Stimulated activated effector memory CD8-positive, alpha-beta T cell treated with anti-CD3 and anti-CD28 coated beads, Interleukin-12 subunit alpha, Interleukin-12 subunit beta, amount 100 ng/mL, for 72 hours (primary cell): ENCODE data around the gene NPPC.
"Not testable (repeated sequence)": the region's sequence is repeated elsewhere in the genome, so short reads cannot be mapped to it uniquely, and the experiment has no call there.

Experiments used
- ATAC-seq: fragments of 150-1000 bp; cut with Tn5 transposase; 2 replicates; pipeline ENCODE4 v1.10.0; 2021
- DNase-seq, 2 donors: peaks; one replicate each; pipeline ENCODE4 v3.0.0; 2021 to 2022; ENCODE audit warnings: low spot score in 2 of 2
- H3K27ac Mint-ChIP-seq: one replicate; pipeline ENCODE4 v1.8.0; 2022; ENCODE audit warnings: mild to moderate bottlenecking, mixed read lengths
- H3K36me3 Mint-ChIP-seq: one replicate; pipeline ENCODE4 v1.8.0; 2022; ENCODE audit warnings: mild to moderate bottlenecking, mixed read lengths
- H3K4me1 Mint-ChIP-seq: one replicate; pipeline ENCODE4 v1.8.0; 2022; ENCODE audit warnings: mixed read lengths
- H3K4me3 Mint-ChIP-seq: one replicate; pipeline ENCODE4 v1.8.0; 2022; ENCODE audit warnings: mild to moderate bottlenecking, mixed read lengths
- H3K9me3 Mint-ChIP-seq: one replicate; pipeline ENCODE4 v1.8.0; 2022; ENCODE audit warnings: mixed read lengths

The NPPC gene

GRCh38 chr2:231926180-231926741, at the start of gene NPPC:
TSS of gene NPPC (minus strand) at chr2:231926396. CDS start at chr2:231926249, 147 bp downstream.
- DNase-seq: peak; percentile 31 to 77
- H3K27ac Mint-ChIP-seq: no peak within 1 kb of the TSS
- H3K36me3 Mint-ChIP-seq: no peaks in the 10 kb centered on the region
- H3K9me3 Mint-ChIP-seq: no peaks in the 10 kb centered on the region
- H3K4me1 Mint-ChIP-seq: peaks cover 23% of the 10 kb centered on the region
- H3K4me3 Mint-ChIP-seq: peak within 1 kb of the TSS; percentile 53
- ATAC-seq: peak; percentile 83

GRCh38 chr2:231975001-231975400, 48.8 kb upstream of the NPPC start:
- Mint-ChIP-seq H3K4me3 (no peak overlapping the region), H3K9me3 (no peaks in the 10 kb centered on the region), H3K4me1 (peaks cover 6% of the 10 kb centered on the region), H3K27ac (no peak overlapping the region), H3K36me3 (no peaks in the 10 kb centered on the region)
- ATAC-seq (no peak), DNase-seq (no peak)

GRCh38 chr2:231970461-231970860, 44.3 kb upstream of the NPPC start:
- Mint-ChIP-seq H3K27ac (no peak overlapping the region), H3K36me3 (no peaks in the 10 kb centered on the region), H3K4me3 (no peak overlapping the region), H3K4me1 (peaks cover 9% of the 10 kb centered on the region), H3K9me3 (no peaks in the 10 kb centered on the region)
- DNase-seq (no peak), ATAC-seq (no peak)

DNA sequence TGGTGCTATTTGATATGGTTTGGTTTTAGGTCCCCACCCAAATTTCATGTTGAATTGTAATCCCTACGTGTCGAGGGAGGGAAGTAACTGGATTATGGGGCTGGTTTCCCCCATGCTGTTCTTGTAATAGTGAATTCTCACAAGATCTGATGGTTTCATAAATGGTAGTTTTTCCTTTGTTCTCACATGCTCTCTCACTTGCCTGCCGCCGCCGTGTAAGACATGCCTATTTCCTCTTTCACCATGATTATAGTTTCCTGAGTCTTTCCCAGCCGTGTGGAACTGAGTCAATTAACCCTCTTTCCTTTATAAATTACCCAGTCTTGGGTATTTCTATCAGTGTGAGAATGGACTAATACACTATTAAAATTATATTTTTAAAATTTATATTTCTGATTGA, 42.6 kb upstream of the NPPC start:
- Mint-ChIP-seq H3K4me1 (peaks cover 20% of the 10 kb centered on the region), H3K27ac (no peak overlapping the region), H3K36me3 (no peaks in the 10 kb centered on the region), H3K9me3 (no peaks in the 10 kb centered on the region), H3K4me3 (no peak overlapping the region)
- DNase-seq: no peak
- no peak for ATAC-seq

DNA sequence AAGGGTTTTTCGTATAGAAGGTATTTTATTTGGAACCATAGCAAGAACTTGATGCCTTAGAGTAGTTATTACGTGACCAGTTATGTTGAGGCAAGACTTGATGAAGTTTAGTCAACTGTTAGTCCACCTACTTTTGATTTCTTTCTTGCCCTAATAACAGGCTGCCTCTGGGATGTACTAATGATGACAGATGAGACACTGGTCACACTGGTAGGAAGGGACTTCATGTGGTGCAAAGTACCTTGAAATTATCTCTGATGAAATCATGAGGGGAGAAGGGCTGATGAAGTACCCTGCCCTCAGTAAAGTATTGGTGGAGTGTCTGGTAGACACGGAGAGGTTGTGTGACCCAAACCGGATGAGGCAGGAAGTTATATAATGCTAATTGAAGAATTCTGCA, 40.7 kb upstream of the NPPC start:
- Mint-ChIP-seq H3K4me3 (no peak overlapping the region), H3K36me3 (no peaks in the 10 kb centered on the region), H3K4me1 (peaks cover 33% of the 10 kb centered on the region), H3K27ac (no peak overlapping the region), H3K9me3 (no peaks in the 10 kb centered on the region)
- no peak for ATAC-seq
- DNase-seq: no peak

DNA sequence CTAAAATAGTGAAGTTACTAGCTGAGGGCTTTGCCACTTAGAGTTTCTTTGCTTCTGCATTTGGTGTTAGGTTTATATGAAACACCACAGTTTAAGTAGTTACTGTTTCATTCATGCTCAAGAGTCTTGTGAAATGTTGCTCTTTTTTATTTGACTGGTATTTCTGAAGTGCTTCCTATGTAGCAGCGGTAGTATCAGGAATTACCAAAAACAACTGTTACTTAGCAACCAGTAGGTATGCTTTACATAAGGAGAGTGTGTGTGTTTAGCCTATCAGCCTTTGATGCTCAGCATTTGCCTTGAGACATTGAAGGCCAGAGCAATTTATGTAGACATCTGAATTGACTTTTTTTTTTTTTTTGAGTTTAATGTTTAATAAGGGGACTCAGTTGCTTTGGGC, 38.9 kb upstream of the NPPC start:
- no peak overlapping the region for H3K4me3 Mint-ChIP-seq

GRCh38 chr2:231961349-231962166, 35.4 kb upstream of the NPPC start, which contains the start of gene DIS3L2:
TSS of gene DIS3L2 (plus strand) at chr2:231961713. CDS start at chr2:232014928, 53,215 bp downstream.
- Mint-ChIP-seq H3K36me3 (no peaks in the 10 kb centered on the region), H3K9me3 (no peaks in the 10 kb centered on the region), H3K4me3 (peak within 1 kb of the TSS; percentile 87), H3K4me1 (peaks cover 35% of the 10 kb centered on the region), H3K27ac (peak within 1 kb of the TSS; percentile 86)
- DNase-seq (peak; percentile 62 to 87), ATAC-seq (peak; percentile 98)

More for the DNA sequence above, 38.9 kb upstream of the NPPC start:
- Mint-ChIP-seq H3K36me3 (no peaks in the 10 kb centered on the region), H3K27ac (no peak overlapping the region), H3K9me3 (no peaks in the 10 kb centered on the region), H3K4me1 (peaks cover 41% of the 10 kb centered on the region)
- no peak for DNase-seq
- ATAC-seq: no peak

DNA sequence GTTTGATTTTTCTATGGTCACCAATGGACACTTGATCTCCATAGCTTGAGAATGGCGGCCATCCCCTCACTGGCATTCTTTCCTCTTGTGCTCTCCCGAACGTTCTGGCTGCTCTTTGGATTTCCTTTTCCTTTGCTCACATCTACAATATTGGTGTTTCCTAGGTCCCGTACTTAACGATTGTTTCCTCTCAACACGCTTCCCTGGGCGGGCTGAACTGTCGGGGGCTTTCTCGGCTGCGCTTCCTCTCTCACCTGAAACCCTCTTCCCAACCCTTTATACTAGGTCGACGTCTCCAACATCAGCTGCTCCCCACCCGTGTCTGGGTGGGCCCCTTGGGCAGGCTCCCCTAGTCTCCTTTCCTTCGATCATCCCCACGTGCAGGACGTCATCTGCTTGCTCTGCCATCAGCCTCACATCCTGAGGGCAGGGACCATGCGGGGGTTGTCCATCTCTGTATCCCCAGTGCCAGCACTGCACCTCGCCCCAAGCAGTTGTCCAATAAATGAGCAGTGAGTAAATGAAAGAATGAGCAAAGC, 34.7 kb upstream of the NPPC start:
- DNase-seq (no peak), ATAC-seq (no peak)
- Mint-ChIP-seq H3K9me3 (no peaks in the 10 kb centered on the region), H3K4me1 (peaks cover 35% of the 10 kb centered on the region), H3K4me3 (peak overlapping the region; percentile 87), H3K27ac (peak overlapping the region; percentile 86), H3K36me3 (no peaks in the 10 kb centered on the region)

DNA sequence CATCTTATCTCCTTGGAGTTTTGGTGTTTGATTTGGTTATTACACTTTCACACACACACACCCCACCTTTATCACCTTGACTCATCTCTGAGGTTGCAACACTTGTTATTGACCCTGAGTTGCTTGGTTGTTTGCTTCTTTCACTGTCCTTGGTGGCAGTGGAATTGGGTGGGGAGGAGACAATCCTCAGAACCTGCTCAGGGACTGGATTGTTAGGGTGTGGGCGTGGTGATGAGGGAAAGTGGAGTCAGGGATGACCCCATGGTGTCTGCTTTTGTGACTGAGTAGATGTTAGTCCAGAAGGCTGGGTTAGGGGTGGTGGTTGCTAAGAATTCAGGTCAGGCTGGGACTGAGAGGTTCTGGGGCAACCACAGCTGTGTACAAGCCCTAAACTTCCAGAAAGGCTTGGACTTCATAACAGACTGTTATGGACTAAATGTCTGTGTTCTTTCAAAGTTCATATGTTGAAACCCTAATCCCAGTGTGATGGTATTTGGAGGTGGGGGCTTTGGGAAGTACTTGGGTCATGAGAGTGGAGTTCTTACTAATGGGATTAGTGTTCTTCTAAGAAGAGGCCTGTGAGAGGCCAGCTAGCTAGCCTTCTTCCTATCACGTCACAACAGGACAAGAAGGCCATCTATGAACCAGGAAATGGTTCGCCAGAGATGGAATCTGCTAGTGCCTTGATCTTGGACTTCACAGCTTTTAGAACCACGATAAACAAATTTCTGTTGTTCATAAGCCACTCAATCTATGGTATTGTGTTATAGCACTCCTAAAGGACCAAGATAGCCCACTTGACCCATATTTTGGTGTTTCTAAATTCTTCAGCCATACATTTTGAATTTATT, 31.9 kb upstream of the NPPC start:
- no peak for DNase-seq
- H3K36me3 Mint-ChIP-seq: no peaks in the 10 kb centered on the region
- H3K4me1 Mint-ChIP-seq: peaks cover 14% of the 10 kb centered on the region
- no peak for ATAC-seq
- no peak overlapping the region for H3K27ac Mint-ChIP-seq
- no peak overlapping the region for H3K4me3 Mint-ChIP-seq
- H3K9me3 Mint-ChIP-seq: no peaks in the 10 kb centered on the region

GRCh38 chr2:231955758-231956472, 29.7 kb upstream of the NPPC start:
- Mint-ChIP-seq H3K4me3 (no peak overlapping the region), H3K27ac (no peak overlapping the region), H3K9me3 (no peaks in the 10 kb centered on the region), H3K4me1 (peaks cover 4% of the 10 kb centered on the region), H3K36me3 (no peaks in the 10 kb centered on the region)
- peak; percentile 67 for ATAC-seq
- no peak for DNase-seq

- no peak for ATAC-seq
- H3K27ac Mint-ChIP-seq: no peak overlapping the region
- H3K36me3 Mint-ChIP-seq: no peaks in the 10 kb centered on the region
- H3K4me3 Mint-ChIP-seq: no peak overlapping the region
- DNase-seq: no peak
- H3K9me3 Mint-ChIP-seq: no peaks in the 10 kb centered on the region
- no peaks in the 10 kb centered on the region for H3K4me1 Mint-ChIP-seq
Measured at GRCh38 chr2:231951452-231952035, 25.3 kb upstream of the NPPC start.

DNA sequence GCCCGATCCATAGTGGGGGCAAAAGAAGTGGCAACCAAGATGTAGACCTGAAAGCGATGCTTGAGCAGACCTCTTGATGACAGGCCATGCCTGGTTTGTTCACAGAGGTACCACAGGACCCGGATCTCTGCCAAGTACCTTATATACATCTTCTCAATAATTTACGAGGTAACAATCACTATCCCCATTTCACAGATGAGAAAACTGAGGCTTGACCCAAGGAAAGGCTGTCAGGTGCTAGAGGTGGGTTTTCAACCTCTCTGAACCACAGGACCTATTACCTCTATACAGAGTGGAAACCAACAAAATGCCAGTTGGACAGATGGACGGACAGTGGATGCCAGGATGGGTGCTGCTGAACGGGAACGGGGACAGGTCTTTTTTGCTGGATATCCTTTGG, 21.5 kb upstream of the NPPC start:
- no peak overlapping the region for H3K27ac Mint-ChIP-seq
- no peaks in the 10 kb centered on the region for H3K4me1 Mint-ChIP-seq
- no peaks in the 10 kb centered on the region for H3K9me3 Mint-ChIP-seq
- H3K4me3 Mint-ChIP-seq: no peak overlapping the region
- ATAC-seq: no peak
- no peaks in the 10 kb centered on the region for H3K36me3 Mint-ChIP-seq
- DNase-seq: no peak

DNA sequence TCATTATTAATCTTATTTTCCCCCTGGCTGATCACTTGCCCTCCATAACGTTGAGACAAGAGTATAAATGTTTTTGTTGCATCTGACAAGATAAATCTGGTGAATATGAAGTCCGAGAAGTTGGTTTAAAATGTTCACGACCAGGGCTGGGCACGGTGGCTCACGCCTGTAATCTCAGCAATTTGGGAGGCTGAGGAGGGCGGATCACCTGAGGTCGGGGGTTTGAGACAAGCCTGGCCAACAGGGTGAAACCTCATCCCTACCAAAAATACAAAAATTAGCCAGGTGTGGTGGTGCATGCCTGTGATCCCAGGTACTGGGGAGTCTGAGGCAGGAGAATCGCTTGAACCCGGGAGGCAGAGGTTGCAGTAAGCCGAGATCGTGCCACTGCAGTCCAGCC, 20.9 kb upstream of the NPPC start:
- H3K4me1 Mint-ChIP-seq, H3K4me3 Mint-ChIP-seq, ATAC-seq, H3K9me3 Mint-ChIP-seq, DNase-seq, H3K36me3 Mint-ChIP-seq, H3K27ac Mint-ChIP-seq: not testable (repeated sequence)

- no peaks in the 10 kb centered on the region for H3K36me3 Mint-ChIP-seq
- no peak overlapping the region for H3K4me3 Mint-ChIP-seq
- no peaks in the 10 kb centered on the region for H3K4me1 Mint-ChIP-seq
- no peak overlapping the region for H3K27ac Mint-ChIP-seq
- H3K9me3 Mint-ChIP-seq: no peaks in the 10 kb centered on the region
- DNase-seq (no peak), ATAC-seq (no peak)
Measured at GRCh38 chr2:231946241-231946814, 20.1 kb upstream of the NPPC start.
